Heart left ventricle (tissue), 13 donors: ENCODE data around the gene THBS4.

Source experiments
- CTCF ChIP-seq, 12 donors: fragments of 200-600 bp; sonication (generic) in 4 of 12; IDR thresholded peaks; one replicate each; pipeline versions ENCODE4 v1.5.0 to v1.8.0; 2018 to 2022; ENCODE audit warnings: antibody characterized with exemption in 12 of 12, mild to moderate bottlenecking in 5 of 12
- POLR2A ChIP-seq, 2 donors: fragments of 450-650 bp; IDR thresholded peaks; one replicate each; pipeline ENCODE4 v1.6.1; 2017; ENCODE audit warnings: antibody characterized with exemption in 2 of 2, mild to moderate bottlenecking in 2 of 2, moderate library complexity in 2 of 2
- donor health status: ischemic (EF 13 %, LVEDD 7.1; RV severe dilation, severe dysfunction).
- donor health status: DM: no; HTN: yes; CAD: no.
- donor health status: DM: no; HTN: no; CAD: no.
- donor health status: ischemic (EF 25% LVEDD 6.9; RV normal size, moderate dysfunction).
- donor health status: ischemic (EF 25% LVEDD 5.7; RV mildly dilated, moderate dysfunction).
- donor health status: ischemic (EF 35%, LVEDD 5.7; RV mildly dilated, moderate dysfunction).
- donor health status: nonischemic (EF 11% LVEDD 7.7; RV severe dilation, severe dysfunction).
- donor health status: DM: yes; HTN: yes; CAD: no.
- donor health status: PGD.
- donor health status: ischemic (EF 29% LVEDD 5.4; RV normal size, mild dysfunction).
- donor health status: nonischemic (EF 23%, LVEDD 6.1; RV moderate dilation, normal function).

GRCh38 chr5:80068246-80068636 lies 33.1 kb downstream of the THBS4 start:
- TF ChIP-seq CTCF (IDR thresholded peaks at IDR 0.05) (no peak), POLR2A (IDR thresholded peaks at IDR 0.05) (no peak)
